T1000 (cell line): ENCODE data around the gene MELK.

Source experiments
- DNase-seq: peaks from one replicate; lab custom pipeline; 2025; ENCODE audit warnings: mixed read lengths; lab: John Stamatoyannopoulos, UW

MELK gene

DNA sequence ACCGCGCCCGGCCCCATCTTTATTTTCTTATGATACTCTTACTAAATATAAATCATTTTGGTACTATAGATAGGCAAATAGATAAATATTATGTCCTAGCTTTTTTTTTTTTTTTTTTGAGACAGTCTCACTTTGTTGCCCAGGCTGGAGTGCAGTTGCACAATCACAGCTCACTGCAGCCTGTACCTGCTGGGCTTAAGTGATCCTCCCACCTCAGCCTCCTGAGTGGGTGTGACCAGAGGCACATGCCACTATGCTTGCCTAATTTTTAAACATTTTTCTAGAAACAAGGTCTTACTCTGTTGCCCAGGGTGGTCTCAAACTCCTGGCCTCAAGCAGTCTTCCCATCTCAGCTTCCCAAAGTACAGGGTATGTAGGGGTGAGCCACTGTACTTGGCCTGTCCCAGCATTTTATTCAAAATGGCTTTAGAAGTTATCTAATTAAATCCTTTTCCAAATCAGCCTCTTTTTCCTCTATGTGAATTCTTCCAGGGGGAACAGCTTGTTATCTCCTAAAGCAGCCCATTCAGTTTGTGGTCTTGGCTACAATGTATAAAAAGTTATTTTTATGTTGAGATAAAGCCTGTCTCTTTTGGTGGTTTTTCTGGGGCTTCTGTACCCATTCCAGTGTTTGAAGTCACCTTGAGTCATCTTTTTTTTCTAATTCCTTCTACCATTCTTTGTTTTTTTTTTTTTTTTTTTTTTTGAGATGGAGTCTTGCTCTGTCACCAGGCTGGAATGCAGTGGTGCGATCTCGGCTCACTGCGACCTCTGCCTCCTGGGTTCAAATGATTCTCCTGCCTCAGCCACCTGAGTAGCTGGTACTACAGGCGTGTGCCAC, 12.1 kb downstream of the MELK start:
- no peak for DNase-seq

DNA sequence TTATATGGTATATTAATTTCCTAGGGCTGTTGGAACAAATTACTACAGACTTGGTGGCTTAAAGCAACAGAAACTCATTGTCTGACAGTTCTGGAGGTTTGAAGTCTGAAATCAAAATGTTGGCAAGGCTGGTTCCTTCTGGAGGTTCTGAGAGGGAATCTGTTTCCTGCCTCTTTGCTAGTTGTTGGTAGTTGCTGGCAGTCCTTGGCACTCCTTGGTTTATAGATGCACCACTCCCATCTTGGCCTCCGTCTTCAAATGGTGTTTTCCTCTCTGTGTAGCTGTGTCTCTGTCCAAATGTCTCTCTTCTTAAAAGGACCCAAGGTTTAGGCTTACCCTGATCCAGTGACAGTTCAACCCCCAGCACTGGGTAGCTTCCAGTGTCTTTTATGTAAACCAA, 17.5 kb downstream of the MELK start:
- no peak for DNase-seq

DNA sequence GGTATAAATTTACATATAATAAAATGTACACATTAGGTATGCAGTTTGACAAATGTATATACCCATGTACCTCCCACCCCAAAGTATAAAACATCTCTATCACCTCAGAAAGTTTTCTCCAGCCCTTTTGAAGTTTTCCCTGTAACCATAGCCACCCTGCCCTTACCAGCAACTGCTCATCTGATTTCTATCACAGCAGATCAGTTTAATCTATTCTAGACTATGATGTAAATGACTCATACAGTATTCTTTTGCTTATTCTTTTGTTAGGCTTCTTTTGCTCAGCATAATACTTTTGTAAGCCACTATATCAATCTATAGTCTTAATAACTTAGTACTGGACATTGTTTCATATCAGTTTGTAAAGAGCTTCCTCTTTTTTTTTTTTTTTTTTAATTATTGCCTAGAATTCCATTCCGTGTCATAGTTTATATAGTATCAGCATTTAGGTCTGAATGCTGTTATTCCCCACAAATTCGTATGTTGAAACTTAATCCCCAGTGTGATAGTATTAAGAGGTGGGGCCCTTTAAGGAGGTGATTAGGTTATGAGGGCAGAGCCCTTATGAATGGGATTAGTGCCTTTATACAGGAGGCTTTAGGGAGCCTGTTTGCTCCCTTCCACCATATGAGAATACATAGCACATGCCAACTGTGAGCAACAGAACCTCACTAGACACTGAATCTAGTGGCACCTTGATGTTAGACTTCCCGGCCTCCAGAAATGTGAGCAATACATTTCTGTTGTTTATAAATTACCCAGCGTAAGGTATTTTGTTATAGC, 20.3 kb downstream of the MELK start:
- no peak for DNase-seq

DNA sequence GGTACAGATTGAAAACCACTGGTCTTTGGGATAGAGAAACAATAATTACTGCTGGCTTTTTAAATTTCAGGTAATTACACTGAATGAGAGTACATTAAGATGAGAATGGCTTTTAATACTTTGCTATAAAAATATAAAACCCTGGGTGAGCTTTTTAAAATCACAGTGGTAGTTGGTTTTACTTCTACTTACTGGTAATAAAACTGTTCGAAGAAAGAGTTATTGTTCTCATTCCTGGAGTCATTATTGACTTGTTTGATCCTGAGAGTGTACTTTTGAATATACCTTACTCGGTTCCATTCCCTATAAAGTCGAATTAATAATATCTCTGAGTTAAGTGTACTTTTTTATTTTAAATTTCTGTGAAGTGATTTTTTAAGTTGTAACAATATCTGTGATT, 21.5 kb downstream of the MELK start:
- DNase-seq, result no peak

DNA sequence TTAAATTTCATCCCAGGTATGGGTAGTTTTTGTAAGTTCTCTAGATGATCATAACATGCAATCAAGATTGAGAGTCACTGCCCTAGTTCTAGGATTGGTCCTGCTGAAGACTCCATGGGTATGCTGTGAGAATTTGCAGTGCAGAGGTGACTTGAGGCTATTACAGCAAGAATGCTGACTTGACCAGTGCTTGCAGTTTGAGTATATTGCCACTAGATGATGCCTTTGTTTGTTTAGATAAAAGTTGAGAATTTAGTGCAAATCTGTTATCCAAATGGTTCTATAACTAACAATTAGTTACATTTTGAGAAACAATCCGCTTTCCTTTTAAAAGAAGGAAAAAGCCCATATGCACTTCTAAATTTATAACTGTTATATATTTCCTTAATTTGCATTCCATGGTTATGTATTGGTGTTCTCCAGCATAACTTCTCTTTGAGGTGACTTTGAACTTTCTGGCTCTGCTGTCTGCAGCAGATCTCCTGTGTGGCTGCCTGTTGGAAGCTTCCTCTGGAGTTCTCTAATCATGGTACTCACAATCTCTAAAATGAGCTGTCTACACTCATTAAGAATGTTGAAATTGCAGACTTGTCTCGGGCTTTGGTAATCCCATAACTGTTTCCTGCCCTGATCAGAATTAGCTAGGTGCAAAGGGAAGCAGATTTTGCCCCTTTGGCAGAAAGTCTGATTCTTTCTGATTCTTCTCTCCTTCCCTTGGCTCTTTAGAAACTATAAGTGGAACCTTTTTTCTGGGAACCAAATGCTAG, 24.9 kb downstream of the MELK start:
- DNase-seq, result no peak

DNA sequence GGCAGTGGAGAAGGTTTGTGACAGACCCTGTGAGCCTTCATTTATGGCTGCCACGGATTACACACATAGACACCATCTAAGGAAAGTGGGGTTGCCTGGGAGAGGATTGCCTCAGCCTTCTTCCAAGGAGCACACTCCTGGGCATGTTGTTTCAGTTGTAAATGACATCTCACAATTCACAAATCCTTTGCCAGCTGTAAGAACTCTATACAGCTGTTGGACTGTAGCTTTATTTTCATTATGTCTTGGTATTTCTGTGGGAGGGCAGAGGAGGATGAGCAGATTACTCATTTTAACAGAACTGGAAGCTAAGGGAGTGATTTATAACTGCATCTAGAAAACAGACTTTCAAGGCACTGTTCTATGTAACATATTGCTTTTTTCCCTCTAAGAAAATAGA, 25.6 kb downstream of the MELK start:
- DNase-seq, result no peak

DNA sequence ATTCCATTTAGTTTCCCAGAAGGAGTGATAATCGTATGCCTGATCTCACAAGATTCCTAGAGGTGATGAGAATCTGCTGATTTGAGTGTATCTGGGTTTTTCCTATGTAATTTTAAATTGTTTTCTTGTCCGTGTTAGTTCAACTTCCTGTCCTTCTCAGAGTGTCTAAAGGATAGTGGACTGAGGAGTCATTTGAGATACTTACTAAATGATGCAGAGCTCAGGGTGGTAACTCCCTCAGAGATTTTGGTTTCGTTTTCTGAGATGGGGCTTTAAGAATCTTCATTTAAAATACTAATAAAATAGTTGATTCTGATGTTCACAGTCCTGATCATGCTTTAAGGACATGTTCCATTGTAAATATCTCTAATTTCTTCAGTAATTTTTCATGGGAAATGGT, 30.3 kb downstream of the MELK start:
- no peak for DNase-seq

DNA sequence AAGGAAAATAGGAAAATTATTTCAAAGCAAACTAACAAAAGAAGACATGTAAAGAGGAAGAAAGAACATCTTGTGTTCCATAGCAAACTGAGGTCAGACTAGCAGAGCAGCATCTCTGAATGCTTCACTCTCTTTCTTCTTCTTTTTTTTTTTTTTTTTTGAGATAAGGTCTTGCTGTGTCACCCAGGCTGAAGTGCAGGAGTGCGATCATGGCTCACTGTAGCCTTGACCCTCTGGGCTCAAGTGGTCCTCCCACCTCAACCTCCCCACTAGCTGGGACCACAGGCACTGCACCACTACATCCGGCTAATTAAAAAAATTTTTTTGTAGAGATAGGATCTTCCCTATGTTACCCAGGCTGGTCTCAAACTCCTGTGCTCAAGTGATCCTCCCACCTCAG, 36.6 kb downstream of the MELK start:
- DNase-seq, result no peak

DNA sequence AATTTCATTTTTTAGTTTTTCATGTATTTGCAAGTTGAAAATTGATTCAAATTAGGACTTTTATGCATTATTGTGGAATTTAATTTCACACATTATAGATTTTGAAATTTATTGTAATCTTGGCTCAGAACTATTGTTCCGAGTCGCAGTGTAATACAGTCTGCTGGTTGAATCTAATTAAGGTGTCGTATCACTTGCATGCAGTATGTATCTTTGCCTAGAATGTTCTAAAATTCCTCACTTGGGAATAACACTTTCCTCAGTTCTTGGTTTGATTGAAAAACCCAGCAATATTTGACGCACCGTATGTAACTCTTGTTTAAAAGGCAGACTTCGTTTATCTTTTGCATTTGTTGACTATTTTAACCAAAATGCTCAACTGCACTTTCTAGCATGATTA, 49.4 kb downstream of the MELK start:
- DNase-seq, result no peak

DNA sequence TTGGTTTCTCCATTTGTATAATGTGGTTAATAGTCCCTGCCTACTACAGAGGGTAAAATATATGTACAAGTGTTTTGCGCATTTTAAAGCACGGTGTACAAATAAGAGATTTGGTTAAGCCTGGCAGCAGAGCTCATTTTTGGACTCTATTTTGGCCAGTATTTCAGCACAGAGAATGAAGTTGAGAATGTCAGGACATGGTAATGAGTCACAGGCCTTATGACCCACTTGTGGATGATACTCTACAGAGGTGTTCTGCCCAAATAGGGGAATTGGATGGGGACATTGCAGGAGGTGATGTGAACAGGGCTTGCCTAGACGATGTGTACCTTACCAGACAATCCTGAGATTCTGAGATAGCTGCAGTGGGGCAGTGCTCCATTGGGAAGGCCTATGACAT, 50.6 kb downstream of the MELK start:
- DNase-seq, result no peak

DNA sequence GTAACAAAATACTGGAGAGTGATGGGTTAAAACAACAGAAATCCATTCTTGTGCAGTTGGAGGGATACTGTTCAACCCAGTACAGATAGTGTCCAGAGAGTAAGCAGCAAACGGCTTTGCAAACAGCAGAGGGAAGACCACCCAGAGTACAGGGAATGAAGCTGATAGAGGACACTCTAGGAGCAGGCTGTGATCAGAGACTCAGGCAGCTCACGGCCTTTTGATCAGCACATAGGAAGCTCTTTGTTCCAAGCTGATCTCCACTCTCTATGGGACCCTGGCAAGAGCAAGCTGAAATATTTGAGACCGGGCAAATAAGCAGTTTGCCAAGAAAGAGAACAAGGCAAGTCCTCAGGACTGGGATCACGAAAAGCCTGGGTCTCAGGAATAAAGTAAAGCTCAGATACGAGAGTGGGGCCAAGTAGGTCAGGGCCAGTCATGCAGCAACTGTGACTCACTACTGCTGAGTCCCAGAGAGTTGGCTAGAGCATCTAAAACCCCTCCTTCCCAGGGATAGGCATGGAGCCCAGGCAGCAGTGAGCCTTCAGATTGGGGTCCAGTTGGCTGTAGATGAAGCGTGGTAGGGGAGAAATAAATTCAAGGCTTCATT, 52.4 kb downstream of the MELK start:
- peak; percentile 17 for DNase-seq

DNA sequence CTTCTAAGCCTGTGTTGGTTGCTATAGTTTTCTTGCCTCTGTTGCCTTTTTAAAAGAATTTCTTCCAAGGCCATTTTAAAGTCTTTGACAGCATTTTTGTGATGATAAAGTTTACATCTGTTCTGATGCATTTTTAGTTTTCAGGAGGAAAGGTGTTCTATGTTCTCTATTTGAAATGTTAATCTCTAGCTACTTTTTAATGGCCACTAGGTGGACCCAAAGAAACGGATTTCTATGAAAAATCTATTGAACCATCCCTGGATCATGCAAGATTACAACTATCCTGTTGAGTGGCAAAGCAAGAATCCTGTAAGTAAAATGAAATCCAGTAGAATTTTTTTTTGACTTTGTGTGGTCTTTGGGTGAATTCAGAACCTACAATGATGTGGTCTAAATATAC, 60.2 kb downstream of the MELK start:
- DNase-seq, result no peak

DNA sequence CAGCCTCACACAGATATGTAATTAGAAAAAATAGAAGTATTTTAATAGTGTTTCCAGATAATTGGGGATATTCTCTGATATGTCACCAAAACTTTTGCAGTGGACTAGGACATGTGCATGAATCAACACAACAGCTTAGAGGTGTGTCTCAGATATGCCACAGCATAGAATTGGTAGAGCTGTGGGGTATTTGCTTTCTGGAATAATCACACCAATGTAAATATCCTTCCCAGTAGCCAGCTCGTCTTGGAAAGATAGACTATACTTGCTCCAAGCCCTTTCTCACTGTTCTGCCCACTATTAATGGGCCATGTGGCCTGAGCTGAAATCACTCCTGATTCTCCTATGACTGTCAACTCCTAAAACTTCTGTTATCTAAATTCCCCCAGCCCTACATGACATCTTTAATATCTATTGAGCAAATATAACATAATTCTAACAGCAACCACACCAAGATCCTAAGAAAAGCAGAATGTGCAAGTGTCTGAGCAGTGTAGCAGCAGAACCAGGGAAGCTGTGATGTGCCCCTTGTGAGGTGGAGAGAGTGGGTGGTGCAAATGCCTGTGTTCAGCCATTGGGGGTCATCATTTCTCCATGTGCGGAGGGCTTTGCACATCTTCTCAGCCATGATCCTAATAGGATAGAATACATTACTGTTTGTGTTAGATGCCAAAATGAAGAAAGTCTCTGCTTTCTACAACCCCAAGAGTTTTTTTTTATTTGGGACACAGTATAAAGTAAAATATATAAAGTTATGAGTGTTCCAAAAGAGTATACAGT, 65.0 kb downstream of the MELK start:
- no peak for DNase-seq

DNA sequence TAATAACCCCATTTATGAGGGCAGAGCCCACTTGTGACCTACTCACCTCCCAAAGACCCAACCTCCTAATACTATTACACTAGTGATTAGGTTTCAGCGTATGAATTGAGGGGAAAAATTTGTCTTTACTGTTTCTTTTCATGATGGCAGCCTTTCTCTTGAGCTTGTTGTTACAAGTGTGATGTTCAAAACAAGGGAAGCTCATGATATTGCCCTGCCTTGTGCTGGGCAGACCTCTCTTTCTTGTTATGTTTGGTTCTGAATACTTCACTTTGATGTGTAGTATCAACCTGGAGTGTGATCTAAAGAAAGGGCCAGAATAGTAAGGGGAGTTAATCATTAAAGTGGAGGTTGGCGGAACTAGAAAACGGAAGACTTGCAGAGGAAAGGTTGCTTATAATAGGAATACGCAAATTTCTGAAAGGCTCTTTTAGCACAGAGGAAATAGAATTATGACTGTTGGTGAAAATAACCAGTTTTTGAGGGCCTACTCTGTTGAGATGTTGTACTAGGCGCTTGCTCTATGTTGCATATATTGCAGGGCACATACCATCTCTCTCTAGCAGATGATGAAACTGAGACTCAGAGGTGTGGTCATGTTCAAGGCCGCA, 68.2 kb downstream of the MELK start:
- no peak for DNase-seq

DNA sequence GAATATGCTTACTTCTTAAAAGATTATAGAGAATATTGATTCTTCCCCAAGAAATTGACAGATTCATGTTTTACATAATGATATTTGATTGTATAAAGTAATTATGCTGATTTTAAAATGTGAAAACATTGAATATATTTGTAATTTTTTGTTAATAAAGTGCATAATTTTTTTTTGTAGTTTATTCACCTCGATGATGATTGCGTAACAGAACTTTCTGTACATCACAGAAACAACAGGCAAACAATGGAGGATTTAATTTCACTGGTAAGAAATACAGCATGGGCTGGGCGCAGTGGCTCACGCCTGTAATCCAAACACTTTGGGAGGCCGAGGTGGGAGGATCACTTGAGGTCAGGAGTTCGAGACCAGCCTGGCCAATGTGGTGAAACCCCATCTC, 70.1 kb downstream of the MELK start:
- no peak for DNase-seq

DNA sequence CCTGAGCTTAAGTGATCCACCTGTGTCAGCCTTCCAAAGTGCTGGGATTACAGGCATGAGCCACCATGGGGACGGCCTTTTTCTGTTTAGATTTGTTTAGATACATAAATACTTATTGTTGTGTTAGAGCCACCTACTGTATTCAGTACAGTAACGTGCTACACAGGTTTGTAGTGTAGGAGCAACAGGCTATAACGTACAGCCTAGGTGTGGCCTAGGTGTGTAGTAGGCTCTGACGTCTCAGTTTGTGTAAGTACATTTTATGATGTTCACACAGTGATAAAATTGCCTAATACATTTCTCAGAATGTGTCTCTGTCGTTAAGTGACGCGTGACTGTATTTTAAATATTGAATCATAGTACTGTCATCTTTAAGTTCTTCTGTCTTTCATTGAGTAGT, 84.1 kb downstream of the MELK start:
- no peak for DNase-seq

DNA sequence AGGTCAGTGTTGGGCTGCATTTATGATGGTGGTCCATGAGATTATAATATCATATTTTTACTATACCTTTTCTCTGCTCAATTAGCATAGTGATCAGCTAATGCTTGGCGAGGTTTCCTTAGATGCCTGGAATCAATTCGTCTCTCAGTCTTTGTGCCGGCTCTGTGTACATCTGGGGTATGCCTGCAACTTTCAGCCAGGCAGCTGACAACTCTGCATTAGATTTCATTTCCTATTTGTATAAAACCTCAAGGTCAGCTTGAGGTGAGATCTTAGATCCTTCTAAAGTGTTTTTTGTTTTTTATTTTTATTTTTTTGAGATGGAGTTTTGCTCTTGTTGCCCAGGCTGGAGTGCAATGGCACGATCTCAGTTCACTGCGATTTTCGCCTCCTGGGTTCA, 86.8 kb downstream of the MELK start:
- DNase-seq, result no peak

DNA sequence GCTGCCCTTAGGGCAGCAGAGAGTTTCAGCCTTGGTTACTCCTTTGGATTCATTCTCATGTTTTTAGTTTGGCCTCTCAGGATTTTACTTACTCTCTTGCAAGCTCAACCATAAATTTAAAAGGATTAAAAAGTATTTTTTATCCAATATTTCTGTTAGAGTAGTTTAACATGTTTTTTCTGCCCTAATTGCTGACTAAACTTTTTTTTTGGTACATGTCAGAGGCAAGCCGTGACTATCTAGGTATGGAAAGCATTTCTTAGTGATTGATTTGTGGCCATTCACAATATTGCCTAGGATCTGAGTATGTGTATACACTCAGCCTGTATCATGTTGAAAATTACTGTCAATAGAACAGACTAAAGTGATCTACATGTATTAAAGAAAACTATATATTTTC, 92.1 kb downstream of the MELK start:
- no peak for DNase-seq

DNA sequence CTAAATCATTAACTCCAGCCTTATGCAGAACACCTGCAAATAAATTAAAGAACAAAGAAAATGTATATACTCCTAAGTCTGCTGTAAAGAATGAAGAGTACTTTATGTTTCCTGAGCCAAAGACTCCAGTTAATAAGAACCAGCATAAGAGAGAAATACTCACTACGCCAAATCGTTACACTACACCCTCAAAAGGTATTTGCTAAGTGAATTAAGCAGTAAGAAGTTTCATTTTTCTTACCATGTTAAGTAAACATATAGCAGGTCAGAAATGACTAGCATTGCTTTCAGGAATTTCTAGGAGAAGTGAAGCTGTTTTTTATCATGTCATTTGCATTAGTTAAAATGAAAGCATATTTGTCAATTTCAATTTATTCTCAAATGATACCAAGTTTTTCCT, 92.7 kb downstream of the MELK start:
- no peak for DNase-seq

DNA sequence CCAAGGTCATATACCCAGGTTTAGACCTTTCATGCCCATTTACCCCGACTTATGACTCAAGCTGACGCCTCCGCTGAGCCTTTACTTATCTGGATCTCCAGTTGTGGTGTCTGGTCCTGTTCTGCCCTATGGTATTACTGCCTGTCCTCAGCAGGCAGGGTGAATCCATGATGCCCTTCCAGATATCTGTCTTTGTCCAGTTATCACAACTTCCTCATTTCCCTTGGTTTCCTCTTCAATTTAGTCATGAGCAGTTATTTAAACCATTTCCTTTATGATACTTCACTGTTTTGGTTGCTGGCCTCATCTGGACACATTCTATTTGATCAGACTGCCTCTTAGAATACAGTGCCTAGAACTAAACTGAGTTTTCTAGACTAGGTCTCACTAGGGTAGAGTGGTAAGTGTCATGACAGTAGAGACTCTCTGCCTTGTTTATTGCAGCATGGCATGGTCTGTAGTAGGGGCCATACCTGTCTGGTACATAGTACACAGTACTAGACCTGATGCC, 93.3 kb downstream of the MELK start:
- no peak for DNase-seq

DNA sequence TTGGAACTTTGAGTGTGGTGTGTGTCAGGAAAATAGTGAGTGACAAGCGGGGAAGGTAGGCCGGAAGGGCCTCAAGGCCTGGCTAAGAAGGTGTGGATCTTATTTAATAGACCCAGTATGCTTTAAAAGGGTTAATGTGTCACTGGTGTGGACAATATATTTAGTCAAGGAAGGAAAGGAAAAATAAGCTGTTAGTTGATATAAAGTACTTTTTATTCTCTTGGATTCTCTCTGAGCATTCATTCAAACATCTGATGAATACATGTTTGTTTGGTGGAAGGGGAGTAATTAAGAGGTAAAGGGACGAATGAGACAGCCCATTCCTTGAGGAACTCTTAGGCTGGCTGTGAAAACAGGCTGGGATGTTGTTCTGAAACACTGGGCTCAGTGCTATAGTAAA, 98.9 kb downstream of the MELK start:
- DNase-seq, result no peak
